Subcutaneous adipose tissue (tissue), 4 donors: ENCODE data around the gene TATDN3. TPM values are rescaled to one million over a fixed set of nuclear protein-coding genes. Genes with fewer than 3 reads are reported as not detected.

Experiments
- CTCF ChIP-seq: fragments of 450-650 bp; IDR thresholded peaks from one replicate; pipeline ENCODE4 v1.5.1; 2016; ENCODE audit warnings: low read depth, mild to moderate bottlenecking, control low read depth, antibody characterized with exemption, moderate library complexity
- total RNA-seq, 4 donors: library from RNA; depleted of rRNA; stranded (reverse); fragments of >200 nt; gene quantifications; one replicate each; pipeline ENCODE4 v1.1.0, GENCODE V29; 2016

Gene TATDN3
- total RNA-seq, 4 donors from 2014 or later = 16.1 to 27.1 (median 22.7) TPM

- TF ChIP-seq CTCF = no peak
These were observed 2.9 kb downstream of the TATDN3 start for GRCh38 chr1:212794561-212795014.

- no peak for TF ChIP-seq CTCF
These were observed 6.0 kb downstream of the TATDN3 start for GRCh38 chr1:212797681-212798080.

- no peak for TF ChIP-seq CTCF
These were observed 14.1 kb downstream of the TATDN3 start for GRCh38 chr1:212805767-212806166.

- no peak for TF ChIP-seq CTCF
These were observed 23.0 kb downstream of the TATDN3 start for GRCh38 chr1:212814537-212815334.

- no peak for TF ChIP-seq CTCF
These were observed 25.0 kb downstream of the TATDN3 start for GRCh38 chr1:212816567-212817278.

DNA sequence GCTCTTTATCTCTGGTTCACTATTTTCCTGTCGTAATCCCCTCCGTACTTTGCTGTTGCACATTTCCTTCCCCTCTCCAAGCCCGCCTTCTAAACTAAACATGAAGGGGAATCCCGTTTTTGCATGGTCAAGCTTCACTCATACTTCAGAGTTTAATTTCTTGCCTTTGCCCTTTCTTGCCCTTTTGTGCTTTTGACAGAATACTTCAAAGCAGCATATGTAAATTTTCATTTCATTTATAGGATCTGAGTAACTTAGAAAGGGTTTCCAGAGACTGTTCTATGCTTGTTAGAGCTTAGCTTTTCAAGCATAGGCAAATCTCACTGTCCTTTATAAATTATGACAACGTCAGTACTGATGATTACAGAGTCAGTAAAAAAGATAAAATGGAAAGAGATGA, 28.0 kb downstream of the TATDN3 start:
- TF ChIP-seq CTCF = no peak

- no peak for TF ChIP-seq CTCF
These were observed 29.3 kb downstream of the TATDN3 start for GRCh38 chr1:212820969-212821368.
